ENCODE results near the gene IPO11. TPM values are rescaled to one million over a fixed set of nuclear protein-coding genes. Genes with fewer than 3 reads are reported as not detected.

The IPO11 gene
- total and polyA plus RNA-seq, 10 donors = 7.8 to 42.2 (median 34.0) TPM

DNA sequence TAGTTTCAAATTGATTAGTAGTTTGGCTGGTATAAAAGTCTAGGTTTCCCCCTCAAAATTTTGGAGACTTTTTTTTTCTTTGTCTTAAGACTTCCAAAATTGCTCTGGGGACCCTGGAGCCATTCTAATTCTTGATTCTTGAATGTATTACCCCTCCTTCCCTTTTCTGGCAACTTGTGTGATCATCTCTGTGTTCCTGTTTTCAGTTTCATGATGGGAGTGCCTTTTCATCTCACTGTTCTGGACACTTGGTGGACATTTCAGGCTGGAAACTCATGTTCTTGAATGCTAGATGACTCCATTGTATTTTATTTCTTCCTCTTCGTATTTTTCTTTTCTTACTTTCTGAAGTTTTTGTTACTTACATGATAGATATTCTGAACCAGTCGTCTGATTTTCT is 108.8 kb downstream of the IPO11 start:
- DNase-seq = no peak
- whole genome bisulfite sequencing, 5 donors = 46 to 57% (median 51%) methylated on average over 2 of the region's 2 CpGs
- intact Hi-C loops (cut with DNase I; ENCODE audit: low total_unique reads) = no loop called here
- Histone ChIP-seq H3K36me3 (peaks cover 0 to 56% (median 7%) of the 10 kb centered on the region in 6 donors), H3K27me3 (replicated peaks in 1 of 7) (no peaks in the 10 kb centered on the region), H3K4me3 (no peak overlapping the region), H3K27ac (no peak overlapping the region), H3K9me3 (no peaks in the 10 kb centered on the region), H3K4me1 (peaks cover 0 to 7% (median 0%) of the 10 kb centered on the region in 6 donors)
- no peak for TF ChIP-seq POLR2AphosphoS5 (IDR thresholded peaks at IDR 0.05)
- no peak for TF ChIP-seq POLR2A (IDR thresholded peaks at IDR 0.05)
- TF ChIP-seq, protein P1, sequence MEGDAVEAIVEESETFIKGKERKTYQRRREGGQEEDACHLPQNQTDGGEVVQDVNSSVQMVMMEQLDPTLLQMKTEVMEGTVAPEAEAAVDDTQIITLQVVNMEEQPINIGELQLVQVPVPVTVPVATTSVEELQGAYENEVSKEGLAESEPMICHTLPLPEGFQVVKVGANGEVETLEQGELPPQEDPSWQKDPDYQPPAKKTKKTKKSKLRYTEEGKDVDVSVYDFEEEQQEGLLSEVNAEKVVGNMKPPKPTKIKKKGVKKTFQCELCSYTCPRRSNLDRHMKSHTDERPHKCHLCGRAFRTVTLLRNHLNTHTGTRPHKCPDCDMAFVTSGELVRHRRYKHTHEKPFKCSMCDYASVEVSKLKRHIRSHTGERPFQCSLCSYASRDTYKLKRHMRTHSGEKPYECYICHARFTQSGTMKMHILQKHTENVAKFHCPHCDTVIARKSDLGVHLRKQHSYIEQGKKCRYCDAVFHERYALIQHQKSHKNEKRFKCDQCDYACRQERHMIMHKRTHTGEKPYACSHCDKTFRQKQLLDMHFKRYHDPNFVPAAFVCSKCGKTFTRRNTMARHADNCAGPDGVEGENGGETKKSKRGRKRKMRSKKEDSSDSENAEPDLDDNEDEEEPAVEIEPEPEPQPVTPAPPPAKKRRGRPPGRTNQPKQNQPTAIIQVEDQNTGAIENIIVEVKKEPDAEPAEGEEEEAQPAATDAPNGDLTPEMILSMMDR (IDR thresholded peaks at IDR 0.05 in 8 of 11, conservative IDR thresholded peaks at IDR 0.05 in 3 of 11) = no peak

DNA sequence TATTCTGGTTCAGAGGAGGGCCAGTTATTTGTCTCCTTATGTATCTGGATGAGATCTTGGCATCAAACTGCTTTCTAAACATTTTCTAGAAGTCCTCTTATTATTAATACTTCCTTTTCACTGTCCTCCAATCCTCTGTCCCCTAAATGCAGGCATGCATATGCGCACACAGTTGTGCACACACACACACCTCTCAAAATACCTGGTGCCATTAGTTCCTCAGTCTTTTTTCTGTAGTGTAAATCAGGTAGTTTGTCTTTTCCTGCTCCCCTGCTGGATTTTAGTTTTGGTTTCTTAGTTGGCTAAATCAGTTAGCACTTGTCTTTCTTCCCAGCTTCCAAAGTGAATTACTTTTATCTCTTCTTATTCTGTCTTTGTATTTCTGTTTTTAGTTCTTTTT is 110.2 kb downstream of the IPO11 start:
- no peak overlapping the region for H3K27ac ChIP-seq
- H3K36me3 ChIP-seq = peaks cover 0 to 52% (median 5%) of the 10 kb centered on the region in 6 donors
- no peaks in the 10 kb centered on the region for H3K27me3 ChIP-seq (replicated peaks in 1 of 7)
- TF ChIP-seq, protein P1 (IDR thresholded peaks at IDR 0.05 in 8 of 11, conservative IDR thresholded peaks at IDR 0.05 in 3 of 11) = no peak
- TF ChIP-seq POLR2AphosphoS5 (IDR thresholded peaks at IDR 0.05) (no peak), POLR2A (IDR thresholded peaks at IDR 0.05) (no peak)
- intact Hi-C loops (cut with DNase I; ENCODE audit: low total_unique reads) = no loop called here
- H3K9me3 ChIP-seq = no peaks in the 10 kb centered on the region
- no peak overlapping the region for H3K4me3 ChIP-seq
- DNase-seq = no peak
- 93 to 100% (median 97%) methylated on average over 1 of the region's 1 CpG for WGBS, 5 donors
- peaks cover 0 to 7% (median 0%) of the 10 kb centered on the region in 6 donors for H3K4me1 ChIP-seq

DNA sequence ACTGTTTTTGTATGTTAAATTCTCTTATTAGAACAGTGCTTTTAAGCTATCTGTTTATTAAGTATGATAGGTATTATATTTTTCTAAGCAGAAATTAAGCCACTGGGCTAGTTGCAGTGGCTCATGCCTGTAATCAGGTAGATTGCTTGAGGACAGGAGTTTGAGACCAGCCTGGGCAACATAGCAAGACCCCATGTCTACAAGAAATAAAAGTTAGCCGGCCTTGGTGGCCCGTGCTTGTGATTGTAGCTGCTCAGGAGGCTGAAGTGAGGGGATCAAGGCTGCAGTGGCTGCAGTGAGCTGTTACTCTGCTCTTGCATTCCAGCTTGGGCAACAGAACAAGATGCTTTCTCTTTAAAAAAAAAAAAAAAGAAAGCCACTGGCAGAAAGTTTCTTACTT is 121.0 kb downstream of the IPO11 start:
- WGBS, 5 donors = 88 to 97% (median 94%) methylated on average over 2 of the region's 2 CpGs
- Histone ChIP-seq H3K9me3 (no peaks in the 10 kb centered on the region), H3K4me3 (no peak overlapping the region), H3K4me1 (no peaks in the 10 kb centered on the region), H3K27ac (no peak overlapping the region), H3K36me3 (peaks cover 0 to 47% (median 18%) of the 10 kb centered on the region in 6 donors), H3K27me3 (replicated peaks in 1 of 7) (no peaks in the 10 kb centered on the region)
- intact Hi-C loops (cut with DNase I; ENCODE audit: low total_unique reads) = no loop called here
- no peak for DNase-seq
- no peak for TF ChIP-seq POLR2AphosphoS5 (IDR thresholded peaks at IDR 0.05)
- TF ChIP-seq POLR2A (IDR thresholded peaks at IDR 0.05) = no peak
- TF ChIP-seq, protein P1 (IDR thresholded peaks at IDR 0.05 in 8 of 11, conservative IDR thresholded peaks at IDR 0.05 in 3 of 11) = no peak

DNA sequence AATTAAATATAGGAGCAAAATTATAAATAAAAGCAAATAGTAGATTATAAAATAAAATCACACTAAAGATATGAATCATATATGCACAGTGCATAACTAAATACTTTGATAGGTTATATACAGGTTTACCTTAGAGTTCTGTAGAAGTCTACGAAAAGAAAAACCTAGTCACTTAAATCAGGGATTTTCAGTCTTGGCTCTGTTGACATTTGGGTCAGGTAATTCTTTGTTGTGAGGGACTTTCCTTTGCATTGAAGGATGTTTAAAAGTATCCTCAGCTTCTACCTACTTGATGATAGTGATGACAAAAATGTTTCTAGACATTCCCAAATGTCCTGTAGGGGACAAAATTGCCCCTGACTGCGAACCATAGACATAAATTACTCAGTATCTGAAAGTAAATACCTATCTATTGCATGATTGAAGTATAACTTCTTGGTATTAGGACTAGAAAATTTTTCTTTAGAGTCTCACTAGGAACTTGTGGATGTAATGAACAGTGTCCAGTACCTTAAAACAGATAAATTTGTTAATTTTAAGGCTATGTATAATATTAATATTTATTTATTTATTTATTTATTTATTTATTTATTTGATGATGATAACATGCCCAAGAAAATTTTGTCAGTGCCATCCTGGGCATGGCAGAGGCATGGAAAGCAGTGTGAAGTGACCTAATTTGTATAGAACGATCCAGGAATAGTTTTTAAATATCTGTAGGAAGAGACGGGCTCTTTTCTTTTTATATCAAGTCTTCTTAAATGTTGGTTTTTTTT is 122.1 kb downstream of the IPO11 start:
- no peaks in the 10 kb centered on the region for H3K4me1 ChIP-seq
- TF ChIP-seq POLR2A (IDR thresholded peaks at IDR 0.05) (no peak), POLR2AphosphoS5 (IDR thresholded peaks at IDR 0.05) (no peak)
- TF ChIP-seq, protein P1 (IDR thresholded peaks at IDR 0.05 in 8 of 11, conservative IDR thresholded peaks at IDR 0.05 in 3 of 11) = no peak
- H3K27me3 ChIP-seq (replicated peaks in 1 of 7) = no peaks in the 10 kb centered on the region
- no peak overlapping the region for H3K4me3 ChIP-seq
- 50 to 99% (median 70%) methylated on average over 4 of the region's 4 CpGs for WGBS, 5 donors
- H3K36me3 ChIP-seq = peaks cover 0 to 55% (median 18%) of the 10 kb centered on the region in 6 donors
- intact Hi-C loops (cut with DNase I; ENCODE audit: low total_unique reads) = no loop called here
- DNase-seq = no peak
- no peak overlapping the region for H3K27ac ChIP-seq
- H3K9me3 ChIP-seq = no peaks in the 10 kb centered on the region

All from spleen (tissue), 11 donors.